Measurements from ENCODE around the gene PODNL1.

PODNL1 gene

DNA sequence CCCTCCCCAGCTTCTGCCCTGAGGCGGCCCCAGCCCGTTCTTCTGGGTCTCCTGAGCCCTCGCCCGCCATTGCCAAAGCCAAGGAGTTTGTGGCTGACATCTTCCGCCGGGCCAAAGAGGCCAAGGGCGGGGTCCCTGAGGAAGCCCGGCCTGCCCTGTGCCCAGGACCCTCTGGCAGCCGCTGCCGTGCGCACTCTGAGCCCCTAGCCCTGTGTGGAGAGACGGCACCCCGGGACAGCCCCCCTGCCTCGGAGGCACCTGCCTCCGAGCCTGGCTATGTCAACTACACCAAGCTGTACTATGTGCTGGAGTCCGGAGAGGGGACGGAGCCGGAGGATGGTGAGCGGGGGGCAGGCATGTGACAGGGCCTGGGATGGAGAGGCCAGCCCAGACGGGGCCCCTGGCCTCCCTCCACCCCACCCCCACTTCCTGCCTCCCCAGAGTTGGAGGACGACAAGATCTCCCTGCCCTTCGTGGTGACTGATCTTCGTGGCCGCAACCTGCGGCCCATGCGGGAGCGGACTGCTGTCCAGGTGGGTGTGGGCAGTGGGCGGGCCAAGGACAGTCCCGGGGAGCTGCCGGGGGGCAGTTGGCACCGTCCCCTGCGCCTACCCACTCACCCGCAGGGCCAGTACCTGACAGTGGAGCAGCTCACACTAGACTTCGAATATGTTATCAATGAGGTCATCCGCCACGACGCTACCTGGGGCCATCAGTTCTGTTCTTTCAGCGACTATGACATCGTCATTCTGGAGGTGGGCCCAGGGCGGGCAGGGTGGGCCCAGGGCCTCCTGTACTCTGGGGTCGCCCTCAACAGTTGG, 21.1 kb upstream of the PODNL1 start:
- no peak for TF ChIP-seq Cebpa-rat (IDR thresholded peaks at IDR 0.05)
- no peak overlapping the region for H3K4me3 ChIP-seq
- no peak overlapping the region for H3K27ac ChIP-seq
- peaks cover 41% of the 10 kb centered on the region for H4K20me1 ChIP-seq
- no peak overlapping the region for H3K9ac ChIP-seq
- no peaks in the 10 kb centered on the region for H3K27me3 ChIP-seq
- no peaks in the 10 kb centered on the region for H3K4me1 ChIP-seq
- peaks cover 96% of the 10 kb centered on the region for H3K36me3 ChIP-seq
- H3K9me3 ChIP-seq = no peaks in the 10 kb centered on the region
- no peak overlapping the region for H3K4me2 ChIP-seq

DNA sequence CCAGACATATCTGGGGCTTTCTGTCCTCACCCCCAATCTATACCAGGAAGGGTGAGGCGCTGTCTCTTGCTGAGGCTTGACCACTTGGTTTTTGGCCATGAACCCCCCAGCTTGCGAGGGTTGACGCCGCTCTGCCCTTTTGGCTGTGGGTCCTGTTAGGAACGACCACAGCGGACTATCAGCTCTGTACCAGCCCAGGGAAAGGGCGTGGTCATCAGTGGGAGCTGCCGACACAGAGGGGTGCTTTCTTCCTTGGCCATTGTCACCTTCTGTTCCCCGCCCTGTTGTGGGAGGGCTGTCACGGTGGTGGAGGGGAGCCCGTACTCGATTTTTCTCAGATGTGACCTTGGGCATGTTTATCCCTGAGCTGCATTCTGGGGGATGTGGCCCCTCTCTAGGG, 19.8 kb upstream of the PODNL1 start:
- Histone ChIP-seq H3K36me3 (peaks cover 89% of the 10 kb centered on the region), H3K27ac (no peak overlapping the region), H3K9ac (no peak overlapping the region), H3K4me2 (no peak overlapping the region), H3K27me3 (no peaks in the 10 kb centered on the region), H3K4me3 (no peak overlapping the region), H4K20me1 (peaks cover 54% of the 10 kb centered on the region), H3K4me1 (peaks cover 12% of the 10 kb centered on the region), H3K9me3 (no peaks in the 10 kb centered on the region)
- TF ChIP-seq Cebpa-rat (IDR thresholded peaks at IDR 0.05) = no peak

DNA sequence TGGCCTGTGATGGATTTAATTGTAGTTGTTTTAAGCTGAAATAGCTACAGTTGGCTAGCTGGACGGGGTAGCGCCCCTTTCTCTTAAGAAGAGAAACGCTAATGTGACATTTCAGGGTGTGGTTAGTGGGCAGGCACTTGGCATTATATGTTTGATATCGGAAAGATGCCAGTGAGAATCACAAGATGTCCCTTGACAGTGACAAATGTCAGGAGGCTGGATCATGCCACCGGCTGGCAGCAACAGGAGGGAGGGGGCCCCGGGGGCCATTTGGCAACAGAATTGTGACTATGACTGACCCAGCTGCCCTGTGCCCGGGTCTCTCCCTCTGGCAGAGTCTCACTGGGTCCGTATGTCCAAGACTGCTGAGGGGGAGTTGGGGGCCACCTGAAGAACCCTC, 18.8 kb upstream of the PODNL1 start:
- Histone ChIP-seq H3K9ac (no peak overlapping the region), H3K4me3 (no peak overlapping the region), H3K27ac (no peak overlapping the region), H3K9me3 (no peaks in the 10 kb centered on the region), H4K20me1 (peaks cover 57% of the 10 kb centered on the region), H3K4me1 (peaks cover 13% of the 10 kb centered on the region), H3K4me2 (no peak overlapping the region), H3K36me3 (peaks cover 81% of the 10 kb centered on the region), H3K27me3 (no peaks in the 10 kb centered on the region)
- no peak for TF ChIP-seq Cebpa-rat (IDR thresholded peaks at IDR 0.05)

DNA sequence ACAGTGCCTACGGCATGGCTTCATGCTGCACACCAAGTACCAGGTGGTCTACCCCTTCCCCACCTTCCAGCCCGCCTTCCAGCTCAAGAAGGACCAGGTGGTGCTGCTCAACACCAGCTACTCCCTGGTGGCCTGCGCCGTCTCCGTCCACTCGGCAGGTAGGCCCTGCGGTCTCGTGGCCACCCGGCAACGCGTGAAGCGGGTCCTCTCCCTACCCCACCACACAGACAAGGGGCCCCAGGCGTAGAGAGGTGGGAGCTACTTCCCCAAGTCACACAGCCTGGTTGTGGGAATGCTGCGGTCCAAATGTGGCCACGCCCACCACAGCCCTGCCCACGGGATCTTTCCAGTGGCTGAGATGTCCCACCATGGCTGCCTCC, 18.1 kb upstream of the PODNL1 start:
- peaks cover 57% of the 10 kb centered on the region for H4K20me1 ChIP-seq
- H3K36me3 ChIP-seq = peaks cover 74% of the 10 kb centered on the region
- TF ChIP-seq Cebpa-rat (IDR thresholded peaks at IDR 0.05) = no peak

DNA sequence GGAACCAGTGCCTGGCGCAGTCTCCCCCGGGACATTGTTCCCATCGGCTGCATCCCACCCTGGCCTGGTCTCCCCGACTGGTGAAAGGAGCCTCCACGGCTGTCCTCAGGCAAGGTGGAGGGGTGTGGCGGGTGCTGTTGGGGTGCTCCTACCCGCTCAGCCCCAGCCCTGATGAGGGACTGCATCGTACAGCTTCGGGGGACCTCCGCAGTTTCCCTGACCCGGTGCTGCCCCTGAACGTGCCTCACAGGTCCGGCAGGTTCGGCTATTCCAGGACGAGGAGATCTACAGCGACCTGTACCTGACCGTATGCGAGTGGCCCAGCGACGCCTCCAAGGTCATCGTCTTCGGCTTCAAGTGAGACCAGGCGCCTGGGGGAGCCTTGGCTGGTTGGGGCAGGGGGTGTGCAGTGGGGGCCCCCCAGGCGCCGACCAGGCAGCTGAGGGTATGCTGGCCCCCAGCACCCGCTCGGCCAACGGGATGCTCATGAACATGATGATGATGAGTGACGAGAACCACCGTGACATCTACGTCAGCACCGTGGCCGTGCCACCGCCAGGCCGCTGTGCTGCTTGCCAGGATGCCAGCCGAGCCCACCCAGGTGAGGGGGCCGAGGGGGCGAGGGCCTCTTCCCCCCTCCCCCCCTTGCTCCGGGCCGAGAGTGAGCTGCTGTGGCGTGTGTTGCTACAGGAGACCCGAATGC, 17.6 kb upstream of the PODNL1 start:
- Histone ChIP-seq H3K4me2 (no peak overlapping the region), H3K27ac (no peak overlapping the region), H3K9ac (no peak overlapping the region), H3K4me3 (no peak overlapping the region), H3K9me3 (no peaks in the 10 kb centered on the region), H4K20me1 (peaks cover 57% of the 10 kb centered on the region), H3K4me1 (peaks cover 19% of the 10 kb centered on the region), H3K27me3 (no peaks in the 10 kb centered on the region), H3K36me3 (peaks cover 70% of the 10 kb centered on the region)
- TF ChIP-seq Cebpa-rat (IDR thresholded peaks at IDR 0.05) = no peak

More for the DNA sequence above, 18.1 kb upstream of the PODNL1 start:
- Histone ChIP-seq H3K9me3 (no peaks in the 10 kb centered on the region), H3K4me3 (no peak overlapping the region), H3K27ac (no peak overlapping the region), H3K4me1 (peaks cover 18% of the 10 kb centered on the region), H3K27me3 (no peaks in the 10 kb centered on the region), H3K4me2 (no peak overlapping the region), H3K9ac (no peak overlapping the region)

DNA sequence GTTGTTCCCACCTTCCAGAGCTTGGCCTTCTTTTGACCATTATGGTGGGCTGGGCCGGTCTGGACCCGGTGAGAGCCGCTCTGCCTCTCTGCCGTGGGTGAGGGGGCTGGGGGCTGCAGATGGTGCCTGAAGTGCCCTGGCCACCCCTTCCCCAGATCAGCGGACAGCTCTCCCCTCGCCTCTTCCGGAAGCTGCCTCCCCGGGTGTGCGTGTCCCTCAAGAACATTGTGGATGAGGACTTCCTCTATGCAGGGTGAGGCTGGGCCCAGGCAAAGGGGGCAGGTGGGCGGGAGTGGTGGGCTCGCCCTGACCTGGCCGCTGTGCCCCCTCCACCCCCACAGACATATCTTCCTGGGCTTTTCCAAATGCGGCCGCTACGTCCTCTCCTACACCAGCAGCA, 16.0 kb upstream of the PODNL1 start:
- Histone ChIP-seq H3K36me3 (peaks cover 53% of the 10 kb centered on the region), H3K27ac (peak overlapping the region; percentile 69; the same call in 1 of the 2 replicates), H3K27me3 (no peaks in the 10 kb centered on the region), H3K9ac (peak overlapping the region; percentile 83), H3K4me3 (no peak overlapping the region; the same call in 1 of the 2 replicates), H3K4me2 (peak overlapping the region; percentile 98), H4K20me1 (peaks cover 57% of the 10 kb centered on the region), H3K4me1 (peaks cover 19% of the 10 kb centered on the region), H3K9me3 (no peaks in the 10 kb centered on the region)
- TF ChIP-seq Cebpa-rat (IDR thresholded peaks at IDR 0.05) = no peak

DNA sequence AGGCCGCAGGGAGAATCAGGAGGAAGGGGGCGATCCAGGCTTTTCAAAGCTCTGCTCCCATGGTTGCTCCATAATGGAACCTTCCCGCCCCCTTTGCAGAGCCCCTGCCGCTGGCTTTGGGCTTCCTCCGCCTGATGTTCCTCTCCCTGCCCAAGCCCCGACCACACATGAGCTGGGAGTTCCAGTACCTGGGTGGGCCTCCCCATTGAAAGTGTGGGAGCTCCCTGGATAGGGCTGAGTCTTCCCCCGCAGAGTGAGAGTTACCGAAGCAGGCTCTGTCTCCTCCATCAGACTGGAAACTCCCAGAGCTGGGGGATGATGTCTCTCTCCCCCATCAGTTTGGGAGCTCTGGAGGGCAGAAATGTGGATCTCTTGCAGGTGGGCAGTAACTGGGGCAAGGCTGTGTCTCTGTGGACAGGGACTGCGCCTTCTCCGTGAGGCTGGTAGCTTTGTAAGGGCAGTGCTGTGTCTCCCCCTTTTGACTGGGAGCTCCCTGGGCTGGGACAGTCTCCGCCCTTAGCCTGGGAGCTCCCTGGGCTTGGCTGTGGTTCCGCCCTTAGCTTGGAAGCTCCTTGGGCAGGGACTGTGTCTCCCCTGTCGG, 14.8 kb upstream of the PODNL1 start:
- no peaks in the 10 kb centered on the region for H3K27me3 ChIP-seq
- H4K20me1 ChIP-seq = peaks cover 52% of the 10 kb centered on the region
- H3K4me3 ChIP-seq = peak overlapping the region; percentile 80
- no peak for TF ChIP-seq Cebpa-rat (IDR thresholded peaks at IDR 0.05)
- H3K9me3 ChIP-seq = no peaks in the 10 kb centered on the region
- H3K9ac ChIP-seq = peak overlapping the region; percentile 83
- peak overlapping the region; percentile 98 for H3K4me2 ChIP-seq
- peaks cover 19% of the 10 kb centered on the region for H3K4me1 ChIP-seq
- H3K27ac ChIP-seq = peak overlapping the region; percentile 69
- H3K36me3 ChIP-seq = peaks cover 42% of the 10 kb centered on the region

GRCh38 chr19:13952154-13952930, 14.1 kb upstream of the PODNL1 start, which contains the start of gene DCAF15:
Gene DCAF15, plus strand, starts transcription at chr19:13952509. Its CDS starts 4 bp downstream, at chr19:13952513.
- Histone ChIP-seq H3K36me3 (peaks cover 35% of the 10 kb centered on the region), H3K27me3 (no peaks in the 10 kb centered on the region), H3K4me3 (peak within 1 kb of the TSS; percentile 80), H4K20me1 (peaks cover 45% of the 10 kb centered on the region), H3K9me3 (no peaks in the 10 kb centered on the region), H3K4me2 (peak within 1 kb of the TSS; percentile 98), H3K9ac (peak within 1 kb of the TSS; percentile 91), H3K4me1 (peaks cover 19% of the 10 kb centered on the region), H3K27ac (peak within 1 kb of the TSS; percentile 94)
- no peak for TF ChIP-seq Cebpa-rat (IDR thresholded peaks at IDR 0.05)

- H3K4me3 ChIP-seq = peak overlapping the region; percentile 80
- H3K9me3 ChIP-seq = no peaks in the 10 kb centered on the region
- H3K9ac ChIP-seq = no peak overlapping the region
- TF ChIP-seq Cebpa-rat (IDR thresholded peaks at IDR 0.05) = no peak
- H4K20me1 ChIP-seq = peaks cover 40% of the 10 kb centered on the region
- peaks cover 29% of the 10 kb centered on the region for H3K36me3 ChIP-seq
- H3K4me2 ChIP-seq = peak overlapping the region; percentile 72
- H3K27ac ChIP-seq = no peak overlapping the region
- H3K27me3 ChIP-seq = no peaks in the 10 kb centered on the region
- peaks cover 19% of the 10 kb centered on the region for H3K4me1 ChIP-seq
These were observed 13.6 kb upstream of the PODNL1 start for GRCh38 chr19:13951799-13952153.
